ENCODE data around the gene E2F2.

DNA sequence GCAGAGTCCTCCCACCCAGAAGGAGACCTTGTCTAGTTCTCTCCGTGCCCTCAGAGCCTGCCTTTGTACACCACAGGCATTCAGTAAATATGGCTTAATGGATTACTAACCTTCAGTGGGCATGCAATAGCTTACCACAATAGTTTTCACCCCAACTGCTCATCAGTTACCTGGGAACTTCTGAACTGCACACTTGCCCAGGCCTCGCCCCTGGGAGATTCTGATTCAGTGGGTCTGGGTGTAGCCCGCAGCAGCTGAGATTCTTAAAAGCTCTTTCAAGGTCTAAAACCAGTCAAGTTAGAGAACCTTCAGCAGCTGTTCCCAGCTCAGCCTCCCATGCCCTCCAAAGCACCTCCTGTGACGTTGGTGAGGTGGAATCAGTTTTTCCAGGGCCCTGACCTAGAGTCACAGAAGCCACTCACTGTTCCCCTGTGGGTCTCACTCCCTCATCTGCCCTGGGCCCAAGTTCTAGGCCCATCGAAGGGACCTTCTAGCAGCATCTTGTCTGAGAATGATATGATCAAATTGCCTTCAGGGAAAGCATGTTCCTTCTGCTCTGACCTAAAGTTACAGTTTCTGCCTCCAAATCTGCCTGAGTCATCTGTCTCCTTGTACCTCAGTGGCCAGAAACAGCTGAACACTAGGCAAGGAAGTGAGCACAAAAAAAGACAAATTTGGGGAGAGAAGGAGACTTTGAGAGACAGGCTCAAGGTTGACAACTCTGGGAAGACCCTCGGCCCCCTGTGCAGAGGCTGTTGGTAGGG is 57.8 kb downstream of the E2F2 start:
- TF ChIP-seq CTCF (conservative IDR thresholded peaks at IDR 0.05; ENCODE audit: low read depth in 2 of 2) (no peak), CREB1 (CRISPR knock-in tag; IDR thresholded peaks at IDR 0.05; ENCODE audit: low read depth) (no peak), EZH2 (IDR thresholded peaks at IDR 0.05; ENCODE audit: low read depth, unreplicated experiment) (no peak), POLR2AphosphoS5 (IDR thresholded peaks at IDR 0.05; ENCODE audit: low read depth) (no peak)

Data from GM23338 (cell line).